Activated naive CD4-positive, alpha-beta T cell treated with anti-CD3 and anti-CD28 coated beads, Interleukin-2, amount 50 U/mL, for 24 hours (primary cell): Measurements from ENCODE around the gene SYNE1.

Experiments used
- H3K27ac Mint-ChIP-seq: one replicate; pipeline ENCODE4 v1.8.0; 2021; ENCODE audit warnings: mild to moderate bottlenecking, mixed read lengths
- H3K27me3 Mint-ChIP-seq: one replicate; pipeline ENCODE4 v1.8.0; 2021; ENCODE audit warnings: mixed read lengths
- H3K36me3 Mint-ChIP-seq: one replicate; pipeline ENCODE4 v1.8.0; 2021; ENCODE audit warnings: mixed read lengths
- H3K4me1 Mint-ChIP-seq: one replicate; pipeline ENCODE4 v1.8.0; 2021; ENCODE audit warnings: mixed read lengths
- H3K4me3 Mint-ChIP-seq: one replicate; pipeline ENCODE4 v1.8.0; 2021; ENCODE audit warnings: mild to moderate bottlenecking, mixed read lengths
- H3K9me3 Mint-ChIP-seq: one replicate; pipeline ENCODE4 v1.8.0; 2021; ENCODE audit warnings: mixed read lengths

Gene SYNE1

DNA sequence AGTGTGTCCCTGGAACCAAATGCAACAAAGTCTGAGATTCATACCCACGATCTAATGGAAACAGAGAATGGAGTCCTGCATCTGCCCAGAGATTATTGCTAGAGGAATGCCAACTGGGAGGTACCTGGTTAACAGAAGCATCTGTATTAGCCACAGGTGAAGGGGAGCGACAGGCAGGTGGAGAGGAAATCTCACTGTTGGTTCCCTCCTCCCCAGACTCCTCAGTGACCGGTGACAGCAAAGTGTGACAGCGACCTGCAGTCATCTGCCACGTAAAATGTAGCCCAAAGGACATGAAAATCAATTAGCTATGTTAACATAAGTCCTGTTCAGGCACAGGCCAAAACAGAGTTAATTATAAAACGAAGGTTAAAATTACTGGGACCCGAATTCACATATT lies 336.6 kb downstream of the SYNE1 start:
- H3K4me3 Mint-ChIP-seq: peak overlapping the region; percentile 97
- H3K27ac Mint-ChIP-seq: peak overlapping the region; percentile 23
- H3K9me3 Mint-ChIP-seq: no peaks in the 10 kb centered on the region
- peaks cover 56% of the 10 kb centered on the region for H3K4me1 Mint-ChIP-seq
- H3K36me3 Mint-ChIP-seq: peaks cover 3% of the 10 kb centered on the region
- H3K27me3 Mint-ChIP-seq: no peaks in the 10 kb centered on the region

DNA sequence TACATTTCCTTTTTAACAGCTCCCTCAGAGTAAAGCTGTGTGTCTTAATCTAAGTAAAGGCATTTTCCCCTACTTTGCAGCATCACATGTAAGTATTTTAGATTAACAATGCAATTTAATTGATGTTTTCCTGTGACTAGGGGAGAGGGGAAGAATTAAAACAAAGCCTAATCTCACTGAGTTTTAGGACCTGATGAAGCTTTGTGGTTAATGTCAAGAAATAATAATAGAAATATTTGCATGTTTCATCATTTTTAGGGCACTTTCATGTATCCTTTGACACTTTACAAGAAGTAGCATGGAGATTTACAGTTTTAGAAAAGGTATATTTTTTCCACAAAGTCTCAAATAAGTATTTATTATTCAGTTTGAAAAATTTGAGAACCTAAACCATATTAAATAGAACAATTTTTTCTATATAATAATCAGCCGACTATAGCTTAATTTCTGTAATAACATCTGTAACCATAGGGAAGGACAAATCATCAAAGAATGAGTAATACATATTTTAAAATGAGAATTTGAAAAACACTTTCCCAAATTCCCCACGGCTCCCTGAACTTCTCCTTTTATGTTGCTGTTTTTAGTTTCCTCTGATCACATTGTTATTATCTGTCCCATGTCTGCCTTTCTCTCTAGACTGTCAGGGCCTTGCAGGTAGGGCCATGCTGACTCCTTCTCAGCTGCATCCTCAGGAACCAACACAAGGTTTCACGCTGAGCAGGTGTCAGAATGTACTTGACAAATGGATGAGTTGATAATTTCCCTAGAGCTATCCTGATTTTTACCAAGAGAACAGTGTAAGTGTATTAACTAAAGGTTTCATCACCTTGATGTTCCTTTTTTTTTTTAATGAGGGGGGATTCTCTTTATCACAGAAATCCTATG lies 338.1 kb downstream of the SYNE1 start:
- Mint-ChIP-seq H3K9me3 (no peaks in the 10 kb centered on the region), H3K4me3 (peak overlapping the region; percentile 3), H3K27ac (no peak overlapping the region), H3K36me3 (peaks cover 3% of the 10 kb centered on the region), H3K4me1 (peaks cover 56% of the 10 kb centered on the region), H3K27me3 (no peaks in the 10 kb centered on the region)

DNA sequence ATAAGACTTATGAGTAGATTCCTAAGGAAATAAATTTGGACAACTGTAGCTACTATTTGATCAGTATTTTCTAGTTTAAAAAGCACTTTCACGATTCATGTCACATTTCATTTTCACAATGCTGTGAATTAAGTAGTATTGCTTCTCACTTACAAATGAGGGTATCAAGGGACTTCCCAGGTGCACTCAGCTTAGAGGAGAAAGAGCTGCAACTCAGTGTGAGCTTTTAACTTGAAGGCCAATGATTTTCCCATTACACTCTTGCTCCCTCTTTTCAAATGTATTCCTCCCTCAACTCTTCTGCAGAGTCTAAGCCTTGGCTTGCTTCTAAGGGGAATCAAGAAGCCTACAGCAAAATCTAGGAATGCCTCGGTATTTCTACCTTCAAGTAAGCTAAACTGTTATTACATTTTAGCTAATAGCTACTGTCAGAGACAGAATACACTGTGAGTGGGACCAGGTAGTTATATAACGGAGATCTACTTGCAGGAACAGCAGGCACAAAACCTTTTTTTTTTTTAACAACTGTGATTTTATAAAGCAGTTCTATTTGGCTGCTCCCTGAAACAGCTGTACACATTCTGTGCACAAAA lies 339.0 kb downstream of the SYNE1 start:
- no peaks in the 10 kb centered on the region for H3K27me3 Mint-ChIP-seq
- H3K4me3 Mint-ChIP-seq: no peak overlapping the region
- H3K27ac Mint-ChIP-seq: no peak overlapping the region
- peaks cover 5% of the 10 kb centered on the region for H3K36me3 Mint-ChIP-seq
- H3K4me1 Mint-ChIP-seq: peaks cover 56% of the 10 kb centered on the region
- H3K9me3 Mint-ChIP-seq: no peaks in the 10 kb centered on the region

DNA sequence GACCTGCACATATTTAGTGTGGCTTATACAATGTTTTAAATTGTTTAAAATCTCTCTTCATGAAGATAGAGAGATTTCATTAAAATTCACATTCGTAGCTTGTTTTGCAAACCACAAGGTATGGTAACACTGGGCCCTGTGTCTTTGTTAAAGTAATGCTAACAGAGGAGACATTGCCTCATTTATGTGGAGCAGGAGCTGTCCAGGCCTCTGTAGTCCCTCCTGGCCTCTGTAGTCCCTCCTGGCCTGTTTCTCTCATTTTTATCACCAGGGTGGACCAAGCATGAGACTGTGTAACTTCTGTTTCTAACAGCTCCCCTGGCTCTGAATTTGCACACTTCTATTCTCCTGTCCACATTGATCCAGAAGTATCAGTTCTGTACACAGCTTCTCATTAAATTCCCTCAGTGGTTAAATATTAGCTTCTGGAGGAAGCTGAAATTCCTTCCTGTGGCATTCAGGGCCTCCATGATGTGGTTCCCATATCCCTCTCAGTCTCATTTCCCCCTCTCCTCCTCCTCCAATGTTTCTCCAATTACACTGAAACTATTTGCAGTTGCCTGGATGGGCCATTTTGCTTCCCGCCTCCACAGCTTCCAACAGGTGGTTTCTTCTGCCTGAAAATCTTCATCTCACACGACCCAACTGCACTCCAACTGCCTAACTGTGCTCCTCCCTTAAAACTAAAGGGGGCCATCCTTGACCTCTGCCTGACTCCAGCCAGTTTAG lies 340.4 kb downstream of the SYNE1 start:
- peaks cover 49% of the 10 kb centered on the region for H3K4me1 Mint-ChIP-seq

DNA sequence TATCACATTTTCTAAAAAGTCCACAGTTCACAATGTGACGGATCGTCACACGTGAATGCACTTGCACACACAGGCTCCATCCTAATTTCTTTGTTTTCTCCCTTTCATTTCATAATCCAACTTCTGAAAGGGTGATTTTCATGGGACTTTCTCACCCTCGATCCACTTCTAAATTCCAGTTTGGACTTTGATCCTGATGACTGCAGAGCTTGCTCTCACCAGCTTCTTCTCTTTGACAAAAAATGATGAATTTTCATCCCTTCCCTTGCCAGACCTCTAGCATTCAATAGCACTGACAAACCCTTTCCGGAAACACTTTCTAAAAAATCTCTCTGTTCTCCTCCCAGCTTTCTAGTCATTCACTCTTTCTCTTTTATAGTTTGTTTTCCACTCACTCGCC lies 341.2 kb downstream of the SYNE1 start:
- Mint-ChIP-seq H3K27me3 (no peaks in the 10 kb centered on the region), H3K36me3 (peaks cover 11% of the 10 kb centered on the region), H3K4me1 (peaks cover 42% of the 10 kb centered on the region), H3K4me3 (no peak overlapping the region), H3K27ac (no peak overlapping the region), H3K9me3 (no peaks in the 10 kb centered on the region)

More for the DNA sequence above, 340.4 kb downstream of the SYNE1 start:
- Mint-ChIP-seq H3K36me3 (peaks cover 11% of the 10 kb centered on the region), H3K4me3 (no peak overlapping the region), H3K27ac (peak overlapping the region; percentile 30), H3K9me3 (no peaks in the 10 kb centered on the region), H3K27me3 (no peaks in the 10 kb centered on the region)

DNA sequence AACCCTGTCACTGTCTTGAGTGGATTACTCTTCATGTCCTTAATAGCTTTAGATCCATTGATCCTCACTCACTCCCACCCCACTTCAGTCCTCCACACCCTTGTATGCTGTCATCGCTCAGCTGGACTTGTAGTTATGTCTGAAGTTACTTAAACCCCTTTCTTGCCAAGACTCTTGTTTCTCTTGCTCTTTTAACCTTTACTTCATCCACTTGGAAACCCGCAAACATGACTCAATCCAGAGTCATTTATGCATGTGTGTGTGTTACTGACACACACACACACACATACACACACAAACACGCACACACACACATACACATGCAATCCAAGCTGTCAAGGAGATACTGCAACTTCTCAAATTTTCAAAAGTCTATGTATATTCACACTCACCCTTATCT lies 341.8 kb downstream of the SYNE1 start:
- no peak overlapping the region for H3K27ac Mint-ChIP-seq
- no peaks in the 10 kb centered on the region for H3K27me3 Mint-ChIP-seq

DNA sequence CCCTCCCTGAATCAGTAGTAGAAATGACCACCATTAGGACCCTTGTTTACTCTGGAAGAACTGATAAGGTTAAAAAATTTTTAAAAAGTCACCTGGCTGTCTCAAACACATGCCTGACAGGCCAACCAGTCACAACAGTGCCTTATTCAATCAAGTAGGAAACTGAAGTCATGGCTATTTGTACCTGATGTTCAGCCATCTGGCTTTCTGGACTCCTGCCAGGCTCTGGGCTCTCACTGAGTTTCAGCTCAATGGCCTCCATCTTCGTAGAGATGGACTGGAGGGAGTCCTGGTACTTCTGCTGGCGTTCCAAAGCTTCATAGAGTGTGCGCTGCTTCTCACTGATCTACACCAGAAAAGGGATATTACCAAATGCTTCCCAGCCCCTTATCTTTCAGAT lies 343.8 kb downstream of the SYNE1 start:
- Mint-ChIP-seq H3K27me3 (no peaks in the 10 kb centered on the region), H3K9me3 (no peaks in the 10 kb centered on the region), H3K4me1 (peaks cover 21% of the 10 kb centered on the region), H3K36me3 (peaks cover 11% of the 10 kb centered on the region), H3K4me3 (no peak overlapping the region), H3K27ac (no peak overlapping the region)

More for the DNA sequence above, 341.8 kb downstream of the SYNE1 start:
- H3K36me3 Mint-ChIP-seq: peaks cover 11% of the 10 kb centered on the region
- H3K9me3 Mint-ChIP-seq: no peaks in the 10 kb centered on the region
- peaks cover 37% of the 10 kb centered on the region for H3K4me1 Mint-ChIP-seq
- no peak overlapping the region for H3K4me3 Mint-ChIP-seq

DNA sequence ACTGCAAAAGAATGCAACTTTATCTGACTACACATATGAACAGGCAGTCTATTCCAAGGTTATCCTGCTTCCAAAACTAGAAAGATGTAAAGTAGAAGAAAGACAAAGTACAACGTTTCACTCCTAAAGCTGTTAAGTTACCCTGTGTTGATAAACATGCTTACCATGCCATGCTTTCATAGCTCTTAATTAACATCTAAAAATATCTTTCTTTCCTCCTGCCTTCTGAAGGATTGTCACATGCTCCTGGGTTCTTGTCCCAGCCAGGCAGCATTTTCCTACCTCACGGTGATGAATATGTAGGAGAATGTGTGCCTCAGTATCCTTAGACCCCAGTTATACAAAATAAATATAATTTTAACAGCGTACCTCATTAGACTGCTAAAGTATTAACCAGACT lies 344.6 kb downstream of the SYNE1 start:
- no peak overlapping the region for H3K27ac Mint-ChIP-seq
- H3K4me1 Mint-ChIP-seq: peaks cover 16% of the 10 kb centered on the region
- H3K9me3 Mint-ChIP-seq: no peaks in the 10 kb centered on the region
- H3K4me3 Mint-ChIP-seq: no peak overlapping the region
- H3K27me3 Mint-ChIP-seq: no peaks in the 10 kb centered on the region
- H3K36me3 Mint-ChIP-seq: peaks cover 13% of the 10 kb centered on the region

DNA sequence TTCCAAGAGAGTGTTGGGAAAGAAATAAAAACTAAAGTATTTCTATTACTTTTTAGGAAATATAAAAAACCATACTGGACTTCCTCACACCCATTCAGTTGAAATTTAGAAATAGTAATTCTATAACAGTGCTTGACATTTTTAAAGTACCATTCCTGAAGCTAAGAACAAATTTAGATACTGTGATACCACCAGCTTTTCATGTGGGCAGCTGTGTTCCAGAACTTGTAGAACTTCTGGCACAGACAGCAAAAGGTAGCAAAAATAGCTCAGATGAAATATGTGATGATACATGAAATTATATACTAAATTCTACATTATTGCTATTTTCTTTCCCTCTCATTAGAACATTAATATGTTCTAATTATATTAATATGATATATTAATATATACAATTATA lies 346.5 kb downstream of the SYNE1 start:
- Mint-ChIP-seq H3K9me3 (no peaks in the 10 kb centered on the region), H3K4me3 (no peak overlapping the region), H3K27me3 (no peaks in the 10 kb centered on the region), H3K27ac (no peak overlapping the region), H3K36me3 (peaks cover 13% of the 10 kb centered on the region), H3K4me1 (peaks cover 1% of the 10 kb centered on the region)

DNA sequence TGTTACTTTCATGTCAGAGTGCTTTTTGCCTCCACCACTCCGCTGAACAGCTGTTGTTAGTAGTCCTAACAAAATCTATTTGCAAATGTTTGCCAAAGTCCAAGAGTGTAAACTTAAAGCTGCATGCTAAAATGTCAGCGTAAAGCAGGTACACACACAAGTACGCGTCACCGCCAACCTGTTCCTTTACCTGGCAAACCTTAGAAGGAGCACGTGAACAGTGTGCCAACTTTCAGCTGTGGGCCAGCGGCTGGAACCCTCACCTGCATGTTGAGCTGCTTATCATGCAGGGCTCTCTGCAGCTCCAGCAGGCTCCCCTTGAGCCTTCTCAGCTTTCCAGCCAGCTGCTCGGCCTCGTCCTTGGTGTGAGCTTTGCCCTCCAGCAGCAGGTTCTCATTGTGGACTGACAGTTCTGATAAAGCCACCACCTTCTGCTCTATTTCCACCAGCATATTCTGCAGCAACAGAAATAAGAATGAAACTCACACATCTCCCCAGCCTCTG lies 359.3 kb downstream of the SYNE1 start:
- Mint-ChIP-seq H3K9me3 (no peaks in the 10 kb centered on the region), H3K36me3 (peaks cover 8% of the 10 kb centered on the region), H3K27me3 (no peaks in the 10 kb centered on the region), H3K4me1 (no peaks in the 10 kb centered on the region), H3K27ac (no peak overlapping the region), H3K4me3 (no peak overlapping the region)

DNA sequence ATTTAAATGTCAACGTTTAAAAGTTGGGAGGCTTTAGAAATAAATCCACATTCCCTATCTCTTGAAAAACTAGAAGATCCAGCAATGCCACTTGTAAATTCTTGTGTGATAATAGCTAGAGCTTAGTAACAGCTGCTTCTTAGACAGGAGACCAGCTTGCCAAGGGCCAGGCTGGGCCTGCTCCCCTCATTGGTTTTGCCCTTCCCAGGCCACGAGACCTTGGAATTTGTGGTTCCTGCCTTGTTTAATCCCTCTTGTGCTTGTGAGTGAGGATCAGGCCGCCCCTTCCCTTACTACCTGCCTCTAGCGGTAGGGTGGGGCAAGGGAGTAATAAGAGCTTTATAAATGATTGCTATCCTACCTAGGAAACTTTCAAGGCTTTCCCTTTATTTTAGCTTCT lies 363.5 kb downstream of the SYNE1 start:
- no peaks in the 10 kb centered on the region for H3K27me3 Mint-ChIP-seq
- no peaks in the 10 kb centered on the region for H3K9me3 Mint-ChIP-seq
- peaks cover 4% of the 10 kb centered on the region for H3K36me3 Mint-ChIP-seq
- H3K27ac Mint-ChIP-seq: no peak overlapping the region
- no peak overlapping the region for H3K4me3 Mint-ChIP-seq
- no peaks in the 10 kb centered on the region for H3K4me1 Mint-ChIP-seq

DNA sequence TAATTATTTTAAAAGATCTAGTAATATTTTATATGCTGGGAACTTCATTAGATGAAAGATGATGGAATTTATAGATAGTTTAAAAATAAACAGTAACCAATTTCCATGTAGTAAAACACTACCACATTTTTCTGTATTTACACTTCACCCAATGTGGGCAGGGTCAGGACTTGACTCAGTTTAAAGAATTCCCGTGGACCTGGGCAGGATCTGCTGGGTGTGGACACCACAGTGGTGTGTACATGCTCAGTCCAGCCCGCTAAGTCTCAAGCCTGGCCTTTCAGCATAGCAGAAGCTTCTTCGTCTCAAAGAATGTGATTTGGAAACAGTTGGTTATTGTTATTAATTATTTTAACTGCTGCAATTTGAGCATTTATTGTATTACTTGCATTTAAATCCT lies 364.2 kb downstream of the SYNE1 start:
- H3K4me3 Mint-ChIP-seq: no peak overlapping the region
- no peaks in the 10 kb centered on the region for H3K4me1 Mint-ChIP-seq
- H3K9me3 Mint-ChIP-seq: no peaks in the 10 kb centered on the region
- H3K27me3 Mint-ChIP-seq: no peaks in the 10 kb centered on the region
- H3K36me3 Mint-ChIP-seq: peaks cover 4% of the 10 kb centered on the region
- H3K27ac Mint-ChIP-seq: no peak overlapping the region

DNA sequence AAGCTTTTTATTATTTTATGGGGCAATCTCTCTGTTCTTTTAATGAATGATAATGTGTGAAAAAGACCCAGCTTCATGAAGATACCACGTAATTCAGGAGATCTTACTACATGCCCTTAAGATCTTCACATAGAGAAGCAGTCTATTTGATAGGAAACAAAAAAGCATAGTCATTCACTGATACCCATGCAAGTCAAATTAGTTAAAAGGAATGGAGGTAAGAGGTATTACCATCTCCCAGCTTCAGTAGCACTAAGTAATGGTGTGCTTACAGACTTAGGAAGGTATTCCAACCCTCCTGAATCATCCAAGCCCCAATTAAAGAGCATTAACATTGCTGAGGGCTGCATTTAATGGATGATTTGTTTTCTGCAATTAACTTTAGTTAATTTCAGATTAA lies 364.7 kb downstream of the SYNE1 start:
- Mint-ChIP-seq H3K4me1 (no peaks in the 10 kb centered on the region), H3K27ac (no peak overlapping the region), H3K27me3 (no peaks in the 10 kb centered on the region), H3K36me3 (peaks cover 1% of the 10 kb centered on the region), H3K9me3 (no peaks in the 10 kb centered on the region), H3K4me3 (no peak overlapping the region)

DNA sequence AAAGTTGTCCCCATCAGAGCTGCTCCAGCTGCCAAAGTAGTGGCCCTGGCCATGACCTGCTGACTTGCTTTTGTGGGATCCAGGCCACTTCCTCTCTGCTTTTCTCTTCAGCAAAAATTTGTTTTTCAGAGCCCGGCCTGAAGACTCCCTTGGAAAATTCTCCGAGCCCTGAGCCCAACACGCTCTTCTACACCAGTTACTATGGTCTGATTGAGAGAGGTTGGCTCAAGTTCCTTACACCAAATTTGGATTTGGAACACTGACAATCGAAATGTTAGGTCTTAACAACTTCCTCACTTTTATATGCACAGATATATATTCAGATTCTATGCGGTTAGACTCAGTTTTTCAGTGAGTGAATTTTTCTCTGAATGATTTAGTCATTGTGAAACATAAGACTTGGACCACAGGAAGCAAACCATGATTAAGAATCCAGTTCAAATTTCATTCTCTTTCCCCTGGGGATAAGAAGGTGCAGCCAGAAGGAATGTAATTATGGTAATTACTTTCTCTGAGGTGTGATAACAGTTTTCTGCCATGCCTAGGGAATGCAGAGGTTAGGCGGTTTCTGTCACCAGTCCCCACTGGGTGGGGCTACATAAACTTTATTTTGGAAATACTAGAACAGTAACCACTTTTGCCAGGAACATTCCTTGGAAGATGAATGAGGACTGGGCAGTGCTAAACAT lies 365.2 kb downstream of the SYNE1 start:
- Mint-ChIP-seq H3K27me3 (no peaks in the 10 kb centered on the region), H3K4me3 (no peak overlapping the region), H3K27ac (peak overlapping the region; percentile 62), H3K4me1 (no peaks in the 10 kb centered on the region), H3K36me3 (peaks cover 1% of the 10 kb centered on the region), H3K9me3 (no peaks in the 10 kb centered on the region)

DNA sequence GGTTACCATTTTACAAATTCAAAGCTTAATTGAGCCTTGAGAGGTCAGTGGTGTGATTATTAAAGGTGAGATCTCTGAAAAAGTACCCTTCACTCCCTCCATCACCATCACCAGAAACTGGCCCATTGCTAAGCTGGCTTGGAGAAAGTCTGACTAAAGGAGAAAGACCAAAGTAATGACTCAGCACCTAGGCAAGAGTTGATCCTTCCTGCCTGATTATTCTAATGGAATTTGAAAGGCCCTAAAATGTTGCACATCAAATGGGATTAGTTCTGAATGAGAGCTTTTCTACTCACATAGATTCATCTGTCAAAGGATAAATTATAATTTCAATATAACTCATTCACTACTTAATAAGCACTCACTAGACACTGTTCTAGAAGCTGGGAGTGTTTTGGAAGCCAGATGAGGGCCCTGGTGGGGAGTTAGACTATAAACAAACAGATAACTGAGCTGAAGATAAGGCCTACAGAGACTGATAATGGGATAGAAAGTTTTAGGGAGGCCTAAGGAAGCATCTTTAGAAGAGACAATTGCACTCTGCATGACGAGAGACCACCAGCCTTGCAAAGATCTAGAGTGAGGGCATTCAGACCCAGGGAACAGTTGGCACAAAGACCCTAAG lies 366.7 kb downstream of the SYNE1 start:
- no peak overlapping the region for H3K4me3 Mint-ChIP-seq
- H3K36me3 Mint-ChIP-seq: peaks cover 5% of the 10 kb centered on the region
- H3K27ac Mint-ChIP-seq: peak overlapping the region; percentile 68
- no peaks in the 10 kb centered on the region for H3K4me1 Mint-ChIP-seq
- H3K27me3 Mint-ChIP-seq: no peaks in the 10 kb centered on the region
- H3K9me3 Mint-ChIP-seq: no peaks in the 10 kb centered on the region
